GM12874 (cell line): ENCODE measurements around the gene CDK16.

Experiments used
- TF ChIP-seq, protein P1 (sequence below): IDR thresholded peaks from 2 replicates; pipeline ENCODE4 v1.5.1; 2011; ENCODE audit warnings: low read depth, mild to moderate bottlenecking, control low read depth, low read length, moderate library complexity; ENCODE audit not compliant: insufficient read depth

The CDK16 gene

DNA sequence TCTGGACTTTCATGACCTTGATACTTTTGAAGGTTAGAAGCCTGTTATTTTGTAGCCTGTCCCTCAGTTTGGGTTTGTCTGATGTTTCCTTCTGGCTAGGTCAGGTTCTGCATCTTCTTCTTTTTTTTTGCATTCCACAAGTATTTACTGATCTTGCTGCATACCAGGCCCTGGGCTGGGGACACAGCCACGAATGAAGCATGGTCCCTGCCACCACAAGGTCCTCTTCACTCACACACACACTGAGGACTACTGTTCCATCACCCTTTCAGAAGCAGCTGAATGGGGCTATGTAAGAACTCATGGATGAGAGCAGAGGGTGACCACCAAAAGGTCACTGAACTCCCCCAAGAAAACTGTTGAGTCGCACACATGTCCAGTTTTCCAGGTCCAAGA lies 53.5 kb downstream of the CDK16 start:
- TF ChIP-seq, protein P1, sequence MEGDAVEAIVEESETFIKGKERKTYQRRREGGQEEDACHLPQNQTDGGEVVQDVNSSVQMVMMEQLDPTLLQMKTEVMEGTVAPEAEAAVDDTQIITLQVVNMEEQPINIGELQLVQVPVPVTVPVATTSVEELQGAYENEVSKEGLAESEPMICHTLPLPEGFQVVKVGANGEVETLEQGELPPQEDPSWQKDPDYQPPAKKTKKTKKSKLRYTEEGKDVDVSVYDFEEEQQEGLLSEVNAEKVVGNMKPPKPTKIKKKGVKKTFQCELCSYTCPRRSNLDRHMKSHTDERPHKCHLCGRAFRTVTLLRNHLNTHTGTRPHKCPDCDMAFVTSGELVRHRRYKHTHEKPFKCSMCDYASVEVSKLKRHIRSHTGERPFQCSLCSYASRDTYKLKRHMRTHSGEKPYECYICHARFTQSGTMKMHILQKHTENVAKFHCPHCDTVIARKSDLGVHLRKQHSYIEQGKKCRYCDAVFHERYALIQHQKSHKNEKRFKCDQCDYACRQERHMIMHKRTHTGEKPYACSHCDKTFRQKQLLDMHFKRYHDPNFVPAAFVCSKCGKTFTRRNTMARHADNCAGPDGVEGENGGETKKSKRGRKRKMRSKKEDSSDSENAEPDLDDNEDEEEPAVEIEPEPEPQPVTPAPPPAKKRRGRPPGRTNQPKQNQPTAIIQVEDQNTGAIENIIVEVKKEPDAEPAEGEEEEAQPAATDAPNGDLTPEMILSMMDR: no peak

DNA sequence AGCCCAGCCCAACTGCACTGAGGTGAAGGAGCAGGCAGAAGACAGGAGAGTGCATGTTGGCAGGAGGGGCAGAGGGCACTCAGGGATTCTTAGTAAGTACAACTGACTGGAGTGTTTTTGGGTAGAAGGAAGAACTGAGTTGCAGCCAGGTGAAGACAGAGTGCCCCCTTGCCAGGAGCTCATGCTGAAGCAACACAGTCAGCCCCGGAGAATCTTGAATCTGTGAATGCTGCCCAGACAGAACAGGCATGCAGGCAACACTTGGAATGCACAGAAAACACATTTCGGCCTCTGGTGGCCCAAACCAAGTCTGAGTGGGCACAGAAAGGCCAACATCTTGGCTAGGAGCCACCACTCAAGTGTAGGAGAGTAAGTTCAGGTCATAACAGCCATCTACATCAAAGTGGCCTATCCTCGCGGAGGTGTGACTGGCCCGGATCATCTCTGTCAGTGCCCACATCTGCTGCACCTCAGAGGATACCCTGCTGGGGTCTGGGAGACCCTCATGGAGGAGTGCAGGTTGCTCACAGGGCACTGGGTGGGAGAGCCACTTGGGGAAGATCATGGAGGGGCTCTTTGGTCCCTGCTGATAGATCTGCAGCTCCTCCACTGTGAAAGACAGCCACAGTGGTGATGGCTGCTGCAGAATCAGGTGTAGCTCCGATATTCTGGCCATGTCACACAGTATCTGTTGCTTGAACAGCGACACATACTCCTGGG lies 54.7 kb downstream of the CDK16 start:
- TF ChIP-seq, protein P1: no peak

DNA sequence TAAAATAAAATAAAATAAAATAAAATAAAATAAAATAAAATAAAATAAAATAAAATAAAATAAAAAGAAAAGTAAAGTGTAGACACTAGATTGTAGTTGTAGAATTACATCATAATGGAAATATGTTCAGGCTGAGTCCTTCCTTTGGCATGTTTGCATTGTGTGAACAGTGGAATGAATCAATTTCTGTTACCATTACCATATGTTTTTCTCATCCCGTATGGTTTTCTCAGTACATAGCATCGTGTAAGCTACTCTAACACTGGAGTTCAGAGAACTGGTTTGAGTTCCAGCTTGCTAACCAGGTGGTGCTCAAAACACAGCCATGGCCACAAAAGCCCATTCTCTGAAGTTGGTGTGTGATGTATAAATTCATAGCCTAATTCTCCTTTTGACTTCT lies 60.2 kb downstream of the CDK16 start:
- TF ChIP-seq, protein P1: no peak
